Measurements from ENCODE around the gene MEAK7.

Gene MEAK7

GRCh38 chr16:84466692-84467091 lies 37.8 kb downstream of the MEAK7 start:
- DNase-seq (ENCODE audit: low read depth in 2 of 2), result no peak

DNA sequence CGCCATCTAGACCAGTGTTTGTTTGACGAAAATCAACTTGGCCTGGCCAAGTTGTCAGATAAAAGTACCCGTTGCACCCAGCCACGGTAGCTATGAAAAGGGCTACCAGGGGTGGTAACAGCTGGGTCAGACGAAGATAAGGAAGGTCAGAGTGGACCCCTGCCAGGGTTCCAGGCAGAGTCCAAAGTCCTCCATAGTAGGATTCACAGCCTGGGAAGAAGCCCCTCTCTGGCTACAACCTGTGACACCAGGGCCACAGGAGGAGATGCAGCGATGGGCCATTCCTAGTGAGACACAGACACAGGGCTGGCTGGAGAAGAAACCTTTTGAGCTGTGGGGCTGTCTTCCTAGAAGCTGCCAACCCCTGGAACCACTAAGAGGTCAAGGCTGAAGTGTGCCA lies 39.3 kb downstream of the MEAK7 start:
- DNase-seq (ENCODE audit: low read depth in 2 of 2), result no peak

GRCh38 chr16:84464116-84464515 lies 40.3 kb downstream of the MEAK7 start:
- DNase-seq (ENCODE audit: low read depth in 2 of 2), result no peak

DNA sequence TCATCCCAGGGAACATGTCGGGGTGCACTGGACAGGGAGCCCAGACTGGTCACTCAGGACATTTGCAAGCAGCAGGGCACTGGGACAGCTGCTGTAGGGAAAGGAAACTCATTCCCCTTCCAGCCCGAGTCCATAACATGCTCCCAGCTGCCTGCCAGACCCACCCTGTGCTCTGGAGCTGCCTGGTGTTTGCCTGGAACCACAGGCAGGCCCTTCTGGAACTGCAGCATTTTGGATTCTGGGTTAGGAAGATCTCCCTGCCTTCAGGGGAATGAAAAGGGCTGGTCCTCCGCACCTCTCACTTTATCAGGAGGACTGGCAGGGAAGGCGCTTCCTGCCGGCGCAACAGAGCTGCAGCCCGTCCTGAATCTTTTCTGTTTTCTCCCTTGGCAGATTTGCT lies 41.2 kb downstream of the MEAK7 start:
- no peak for DNase-seq (ENCODE audit: low read depth in 2 of 2)

DNA sequence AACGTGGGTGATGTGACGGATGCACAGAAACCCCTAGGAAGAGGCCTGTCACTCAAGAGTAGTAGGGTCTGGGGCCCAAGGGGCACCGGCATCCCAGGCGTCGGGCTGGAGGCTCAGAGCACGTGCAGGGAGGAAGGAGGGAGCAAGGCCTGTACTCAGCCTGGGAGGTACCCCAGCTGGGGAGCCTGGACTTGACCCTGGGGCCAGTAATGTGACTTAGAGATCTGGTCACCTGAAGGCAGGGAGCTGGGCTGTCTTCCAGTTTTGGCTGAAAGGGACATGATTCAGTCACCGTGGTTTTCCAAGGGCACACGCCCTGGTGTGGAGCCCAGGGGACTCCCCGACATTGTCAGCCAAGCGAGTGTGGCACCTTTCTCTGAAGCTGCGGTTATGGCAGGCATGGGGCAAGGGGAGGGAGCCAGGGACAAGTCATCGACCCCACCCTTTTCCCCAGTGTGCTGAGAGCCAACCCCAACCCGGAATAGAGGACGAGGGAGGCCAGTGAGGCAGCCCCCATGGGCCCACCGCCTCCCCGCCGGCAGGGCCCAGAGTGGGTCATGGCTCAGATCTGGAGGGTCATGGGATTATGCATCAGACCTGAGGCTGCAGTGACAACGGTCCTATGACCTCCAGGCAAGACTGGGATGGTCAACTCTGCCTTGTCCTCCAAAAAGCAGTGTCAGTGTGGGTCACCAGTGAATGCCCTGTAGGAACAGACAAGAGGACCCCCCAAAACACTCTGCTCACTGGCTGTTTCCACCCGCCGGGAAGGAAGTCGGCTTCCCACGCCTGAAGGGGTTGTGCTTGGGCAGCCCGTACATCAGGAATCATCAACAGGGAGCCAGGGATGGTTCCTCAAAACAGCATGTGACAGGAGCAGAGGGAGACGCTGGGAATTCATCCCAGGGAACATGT lies 41.9 kb downstream of the MEAK7 start:
- DNase-seq (ENCODE audit: low read depth in 2 of 2), result no peak

DNA sequence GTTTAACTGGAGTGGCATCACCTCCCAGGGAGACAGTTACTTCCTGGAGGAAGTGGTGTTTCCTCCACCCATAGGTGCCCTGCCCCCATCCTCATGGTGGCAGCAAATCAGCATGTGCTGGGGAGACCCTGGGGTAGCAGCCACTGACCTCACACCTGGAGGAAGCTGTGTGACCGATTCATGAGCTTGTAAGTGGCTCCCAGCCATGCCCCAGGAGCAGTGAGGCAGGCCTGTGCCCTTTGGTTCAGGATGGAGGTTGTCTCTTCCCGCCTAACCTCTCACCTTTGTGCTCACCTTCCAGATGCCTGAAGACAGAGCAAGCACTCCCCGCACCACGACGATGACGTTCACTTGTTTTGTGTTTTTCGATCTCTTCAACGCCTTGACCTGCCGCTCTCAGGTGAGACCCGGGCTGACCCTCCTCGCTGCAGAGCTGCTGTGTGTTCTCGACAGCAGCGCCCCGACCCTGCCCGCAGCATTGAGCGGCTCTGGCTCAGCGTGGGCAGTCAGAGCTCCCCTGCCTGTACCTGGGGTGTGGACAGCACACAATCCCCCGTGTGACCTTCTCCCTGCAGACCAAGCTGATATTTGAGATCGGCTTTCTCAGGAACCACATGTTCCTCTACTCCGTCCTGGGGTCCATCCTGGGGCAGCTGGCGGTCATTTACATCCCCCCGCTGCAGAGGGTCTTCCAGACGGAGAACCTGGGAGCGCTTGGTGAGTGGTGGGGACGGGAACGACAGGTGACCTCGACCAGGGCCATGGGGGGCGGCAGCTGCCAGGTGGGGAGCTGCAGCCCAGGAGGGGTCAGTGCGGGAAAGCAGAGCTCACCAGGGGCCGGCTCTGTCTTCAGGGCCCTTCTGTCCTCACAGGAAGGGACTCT lies 42.8 kb downstream of the MEAK7 start:
- DNase-seq (ENCODE audit: low read depth in 2 of 2), result no peak

GRCh38 chr16:84461029-84461412 lies 43.4 kb downstream of the MEAK7 start:
- no peak for DNase-seq (ENCODE audit: low read depth in 2 of 2)

GRCh38 chr16:84460406-84461028 lies 43.9 kb downstream of the MEAK7 start:
- no peak for DNase-seq (ENCODE audit: low read depth in 2 of 2)

- no peak for DNase-seq (ENCODE audit: low read depth in 2 of 2)
These were observed 44.5 kb downstream of the MEAK7 start for GRCh38 chr16:84459941-84460405.

DNA sequence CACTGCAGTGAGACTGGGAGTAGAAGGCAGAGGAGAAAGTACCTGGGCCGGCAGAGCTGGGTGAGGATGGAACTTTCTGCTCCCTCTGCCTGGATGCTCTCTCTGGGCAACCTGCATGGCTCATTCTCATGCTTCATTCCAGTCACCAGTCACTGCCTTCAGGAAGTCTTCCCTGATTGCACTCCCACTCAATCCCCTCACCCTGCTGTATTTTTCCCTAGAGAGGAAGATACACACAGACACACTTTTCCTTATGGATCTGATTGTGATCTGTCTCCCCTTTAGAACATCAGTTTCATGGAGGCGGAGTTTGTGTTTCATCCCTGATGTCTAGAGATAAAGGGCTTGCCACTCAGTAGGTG lies 44.9 kb downstream of the MEAK7 start:
- DNase-seq (ENCODE audit: low read depth in 2 of 2), result no peak

DNA sequence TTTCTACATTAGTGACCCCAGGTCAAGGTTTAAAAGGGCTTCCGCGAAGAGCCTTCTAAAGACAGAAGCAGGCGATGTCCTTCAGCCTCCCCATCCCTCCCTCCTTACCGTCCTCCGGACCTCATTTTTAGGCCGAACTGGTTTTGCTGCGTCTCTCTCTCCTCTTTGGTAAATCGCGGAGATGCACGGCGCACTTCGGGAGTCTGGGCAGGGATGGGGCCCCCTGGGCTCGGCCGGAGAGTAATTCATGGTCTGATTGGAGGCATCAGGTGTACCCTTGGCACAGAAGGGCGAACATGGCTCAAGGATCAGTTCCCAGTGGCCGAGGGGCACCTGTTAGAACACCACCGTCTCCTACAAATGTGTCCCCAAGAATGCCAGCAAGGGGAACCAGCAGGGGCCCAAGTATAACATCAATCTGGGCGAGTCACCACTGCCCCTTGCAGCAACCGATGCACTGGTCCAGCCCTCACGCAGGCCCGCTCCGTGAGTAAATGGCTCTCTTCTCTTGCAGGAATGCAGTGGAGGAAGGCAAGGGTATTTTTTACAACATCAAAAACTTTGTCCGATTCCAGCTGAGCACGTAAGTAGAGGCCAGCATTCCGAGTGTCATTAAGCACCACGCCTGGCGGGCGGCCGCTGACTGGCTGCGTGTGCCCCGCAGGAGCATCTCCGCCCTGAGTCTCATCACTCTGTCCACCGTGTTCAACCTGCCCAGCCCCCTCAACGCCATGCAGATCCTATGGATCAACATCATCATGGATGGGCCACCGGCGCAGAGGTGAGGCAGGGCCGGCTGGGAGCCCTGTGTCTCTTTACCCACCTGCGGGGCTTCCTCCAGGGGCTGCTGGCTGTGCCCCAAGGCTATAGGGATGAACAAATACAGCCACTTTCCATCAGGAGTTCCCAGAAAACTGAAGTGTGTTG lies 45.6 kb downstream of the MEAK7 start:
- DNase-seq (ENCODE audit: low read depth in 2 of 2), result no peak

DNA sequence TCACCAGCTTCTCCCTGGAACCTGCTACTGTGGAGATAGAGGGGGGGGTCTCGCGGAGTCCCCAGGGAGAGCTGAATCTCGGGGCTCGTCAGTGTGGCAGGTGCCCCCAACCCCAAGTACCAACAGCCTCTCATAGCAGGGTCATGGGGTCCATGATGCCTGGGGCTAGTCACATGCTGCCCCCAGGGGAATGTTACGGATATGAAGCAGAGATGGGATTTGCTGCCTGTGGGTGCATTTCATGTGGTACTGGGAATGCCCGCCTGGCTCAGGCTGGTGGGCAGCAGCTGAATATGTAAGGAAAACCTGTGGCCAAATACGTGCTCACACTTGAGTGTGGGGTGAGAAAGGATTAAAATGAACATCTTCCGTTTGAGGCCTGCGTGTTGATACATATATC lies 49.4 kb downstream of the MEAK7 start:
- no peak for DNase-seq (ENCODE audit: low read depth in 2 of 2)

All from activated CD8-positive, alpha-beta memory T cell treated with anti-CD3 and anti-CD28 coated beads for 4 hours (primary cell).